ENCODE results near the gene ARSG.

The ARSG gene

DNA sequence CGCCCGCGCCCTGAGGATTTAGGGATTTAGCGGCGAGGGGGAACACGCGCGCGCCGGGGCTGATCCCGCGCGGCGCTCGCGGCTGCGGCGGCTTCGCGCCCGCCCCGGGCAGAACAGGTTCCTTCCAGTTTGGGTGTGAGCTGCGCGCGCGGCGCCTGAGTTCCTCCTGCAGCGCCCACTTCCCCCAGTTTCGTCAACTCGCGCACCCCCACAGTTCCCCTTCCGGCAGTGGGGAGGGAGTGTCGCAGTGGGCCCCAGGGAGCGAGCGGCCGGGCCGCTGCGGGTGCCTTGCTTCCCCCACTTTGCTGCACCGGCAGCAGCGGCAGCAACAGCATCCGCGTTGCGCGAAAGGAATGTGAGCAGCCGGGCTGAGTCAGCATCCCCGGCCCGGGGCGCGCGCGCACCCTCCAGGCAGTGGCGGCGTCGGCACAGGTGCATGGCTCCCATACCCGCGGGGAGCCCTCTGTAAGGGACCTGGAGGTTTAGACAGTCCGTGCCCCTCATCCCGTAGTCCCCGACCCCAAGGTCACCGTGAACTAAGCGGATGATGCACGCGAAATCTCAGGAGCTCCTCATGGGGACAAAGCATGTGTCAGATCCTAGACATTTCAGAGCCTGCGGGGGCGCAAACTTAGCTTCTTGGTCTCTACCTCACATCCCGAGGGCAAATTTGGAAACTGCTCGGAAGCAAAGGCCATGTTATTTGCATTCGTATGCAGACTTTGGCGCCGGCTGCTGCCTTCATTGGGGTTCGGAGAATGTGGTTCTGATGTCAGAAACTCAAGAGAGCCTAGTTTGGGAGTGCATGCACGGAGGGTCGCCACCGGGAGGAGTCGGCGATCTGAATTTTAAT lies 767 bp downstream of the ARSG start:
- in situ Hi-C loops (cut with HindIII; ENCODE audit: low pct_unique_long_range_greater_than_20kb, low sequenced_read_pairs), result no loop called here
- peak; percentile 77 to 92 for DNase-seq (ENCODE audit: low read depth in 1 of 2, low spot score in 1 of 2)

DNA sequence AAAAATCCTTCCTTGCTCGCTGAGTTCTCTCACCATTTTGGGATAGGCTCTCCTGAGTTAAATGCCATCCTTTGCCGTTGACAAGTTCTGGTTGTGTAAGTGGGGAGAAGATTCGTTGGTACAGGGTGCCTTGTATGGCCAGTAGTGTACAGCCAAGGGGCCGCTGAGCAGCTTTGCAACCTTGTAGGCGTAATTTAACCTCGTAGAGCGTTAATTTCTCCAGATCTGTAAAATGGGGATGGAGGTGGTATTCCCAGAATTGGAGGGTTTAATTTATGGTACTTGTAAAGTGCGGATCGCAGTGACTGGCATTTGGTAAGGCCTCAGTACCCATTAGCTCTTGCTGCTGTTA lies 1.4 kb downstream of the ARSG start:
- no peak for DNase-seq (ENCODE audit: low read depth in 1 of 2, low spot score in 1 of 2)
- TF ChIP-seq JUND (IDR thresholded peaks at IDR 0.05; ENCODE audit: low read depth), result no peak
- in situ Hi-C loops (cut with HindIII; ENCODE audit: low pct_unique_long_range_greater_than_20kb, low sequenced_read_pairs), result no loop called here

More for the DNA sequence above, 767 bp downstream of the ARSG start:
- no peak for TF ChIP-seq JUND (IDR thresholded peaks at IDR 0.05; ENCODE audit: low read depth)

DNA sequence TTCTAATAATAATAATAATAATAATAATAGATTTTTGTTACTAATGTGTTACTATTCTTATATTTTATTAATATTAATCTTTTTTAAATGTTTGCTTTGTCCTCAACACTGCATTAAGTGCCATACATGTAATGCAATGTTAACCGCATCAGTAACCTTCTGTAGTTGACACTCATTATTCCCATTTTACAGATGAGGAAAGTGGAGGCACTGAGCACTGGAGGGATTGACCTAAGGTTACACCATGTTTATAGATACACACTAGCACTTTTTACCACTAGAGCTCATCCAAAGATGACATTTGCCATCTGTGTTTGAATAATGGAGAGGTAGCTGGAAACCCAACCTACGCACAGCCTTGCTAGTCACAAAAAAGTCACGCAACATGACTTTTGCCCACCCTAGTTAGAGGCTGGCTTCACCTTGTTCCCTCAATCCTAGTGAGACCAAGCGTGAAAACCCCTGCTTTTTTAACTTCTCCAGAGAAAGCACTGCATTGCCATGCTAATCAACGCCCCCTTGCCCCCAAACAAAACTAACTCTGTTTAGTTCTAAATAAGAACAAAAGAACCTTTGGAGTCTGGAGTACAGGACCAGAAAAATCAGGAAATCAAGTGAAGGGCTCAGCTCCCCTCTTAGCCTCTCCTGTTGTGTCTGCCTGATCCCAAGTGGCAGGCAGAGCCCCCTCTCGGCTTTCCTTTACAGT lies 2.3 kb downstream of the ARSG start:
- in situ Hi-C loops (cut with HindIII; ENCODE audit: low pct_unique_long_range_greater_than_20kb, low sequenced_read_pairs), result no loop called here
- TF ChIP-seq JUND (IDR thresholded peaks at IDR 0.05; ENCODE audit: low read depth), result no peak
- no peak for DNase-seq (ENCODE audit: low read depth in 1 of 2, low spot score in 1 of 2)

DNA sequence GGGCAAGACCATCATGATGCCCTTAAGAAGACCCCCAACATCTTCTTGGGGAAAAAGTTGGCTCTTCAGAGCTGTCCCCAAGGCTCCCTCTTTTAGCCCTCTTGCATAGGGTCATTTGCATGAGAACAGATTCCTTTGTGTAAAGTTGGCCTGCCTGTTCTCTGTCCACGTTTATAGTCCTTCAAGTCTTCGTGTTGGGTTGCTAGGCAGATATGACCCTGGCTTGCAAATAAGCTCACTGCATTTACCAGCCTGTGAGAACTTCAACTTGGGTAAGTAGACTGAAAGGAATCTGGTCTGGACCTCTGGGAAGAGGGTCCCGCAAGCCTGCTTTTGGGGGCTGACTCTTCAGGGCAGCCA lies 2.9 kb downstream of the ARSG start:
- peak in 1 of 2 experiments; percentile 90 for DNase-seq (ENCODE audit: low read depth in 1 of 2, low spot score in 1 of 2)
- no peak for TF ChIP-seq JUND (IDR thresholded peaks at IDR 0.05; ENCODE audit: low read depth)
- in situ Hi-C loops (cut with HindIII; ENCODE audit: low pct_unique_long_range_greater_than_20kb, low sequenced_read_pairs), result no loop called here

GRCh38 chr17:68294617-68295016 lies 3.3 kb downstream of the ARSG start:
- in situ Hi-C loops (cut with HindIII; ENCODE audit: low pct_unique_long_range_greater_than_20kb, low sequenced_read_pairs), result no loop called here
- peak in 1 of 2 experiments; percentile 39 for DNase-seq (ENCODE audit: low read depth in 1 of 2, low spot score in 1 of 2)
- no peak for TF ChIP-seq JUND (IDR thresholded peaks at IDR 0.05; ENCODE audit: low read depth)

DNA sequence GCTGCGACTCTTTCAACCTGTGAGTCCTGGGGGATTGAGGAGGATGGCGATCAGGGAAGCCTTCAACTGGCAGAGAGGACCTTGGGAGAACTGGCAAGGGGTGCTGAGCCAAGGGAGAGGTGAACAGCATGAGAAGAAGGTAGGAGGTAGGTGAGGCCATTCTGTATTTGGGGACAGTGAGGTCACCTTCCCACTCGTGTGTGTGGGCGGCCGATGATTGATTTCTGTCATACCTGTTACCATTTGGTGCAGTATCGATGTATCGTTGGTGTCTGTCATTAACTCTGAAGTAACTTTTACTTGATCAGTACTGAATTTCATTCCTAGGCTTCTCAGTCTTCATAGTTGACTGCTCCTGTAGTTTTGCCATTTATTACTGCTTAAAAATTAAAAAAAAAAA lies 3.8 kb downstream of the ARSG start:
- no peak for DNase-seq (ENCODE audit: low read depth in 1 of 2, low spot score in 1 of 2)
- in situ Hi-C loops (cut with HindIII; ENCODE audit: low pct_unique_long_range_greater_than_20kb, low sequenced_read_pairs), result no loop called here
- no peak for TF ChIP-seq JUND (IDR thresholded peaks at IDR 0.05; ENCODE audit: low read depth)

DNA sequence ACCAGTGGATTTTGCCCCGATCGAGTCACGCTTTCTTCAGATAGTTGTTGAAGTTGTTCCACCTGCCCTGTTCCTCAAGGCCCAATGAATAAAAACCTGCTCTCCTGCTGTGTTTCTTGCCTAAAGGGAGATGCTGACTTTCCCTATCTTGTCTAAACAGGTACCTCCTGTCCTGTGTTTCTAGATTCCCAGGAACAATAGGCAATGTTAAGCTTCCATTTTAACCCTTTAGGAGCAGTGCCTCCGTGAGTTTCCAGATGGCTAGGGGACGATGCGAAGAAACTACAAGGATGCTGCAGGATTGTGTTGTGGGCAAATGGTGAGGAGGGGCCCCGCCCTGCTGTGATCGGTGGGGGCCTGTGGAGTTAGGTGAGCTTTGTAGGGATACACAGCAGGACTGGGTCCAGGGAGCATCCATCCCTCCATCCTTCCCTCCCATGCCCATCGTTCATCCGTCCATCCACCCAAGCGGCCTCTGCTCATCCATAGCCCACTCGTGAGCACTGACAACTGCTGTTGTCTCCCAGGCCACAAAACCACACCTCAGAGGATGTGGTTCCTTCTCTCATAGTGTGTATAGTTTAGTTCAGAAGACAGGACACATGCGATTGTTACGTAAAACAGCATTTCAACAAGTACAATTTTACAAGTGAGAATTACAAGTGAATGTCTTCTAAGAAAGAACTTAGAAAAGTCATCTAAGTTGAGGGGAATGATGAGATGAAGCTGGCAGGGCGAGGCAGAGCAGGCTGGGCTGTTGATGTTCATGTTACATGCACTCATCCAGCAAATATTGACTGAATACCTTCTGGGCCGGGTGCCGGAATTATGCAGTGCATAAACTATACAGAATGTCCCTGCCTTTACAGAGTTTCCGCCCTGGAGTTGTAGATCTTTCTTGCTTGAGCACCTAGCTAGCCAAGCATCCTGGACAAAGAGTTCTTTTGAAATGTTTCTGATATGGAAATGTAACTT lies 5.2 kb downstream of the ARSG start:
- in situ Hi-C loops (cut with HindIII; ENCODE audit: low pct_unique_long_range_greater_than_20kb, low sequenced_read_pairs), result no loop called here
- TF ChIP-seq JUND (IDR thresholded peaks at IDR 0.05; ENCODE audit: low read depth), result no peak

GRCh38 chr17:68297195-68297594 lies 5.9 kb downstream of the ARSG start:
- in situ Hi-C loops (cut with HindIII; ENCODE audit: low pct_unique_long_range_greater_than_20kb, low sequenced_read_pairs), result no loop called here
- TF ChIP-seq JUND (IDR thresholded peaks at IDR 0.05; ENCODE audit: low read depth), result peak; percentile 79; the same call in 1 of the 2 replicates
- DNase-seq (ENCODE audit: low read depth in 1 of 2, low spot score in 1 of 2), result peak; percentile 58 to 98

More for the DNA sequence above, 5.2 kb downstream of the ARSG start:
- DNase-seq (ENCODE audit: low read depth in 1 of 2, low spot score in 1 of 2), result peak in 1 of 2 experiments; percentile 96

DNA sequence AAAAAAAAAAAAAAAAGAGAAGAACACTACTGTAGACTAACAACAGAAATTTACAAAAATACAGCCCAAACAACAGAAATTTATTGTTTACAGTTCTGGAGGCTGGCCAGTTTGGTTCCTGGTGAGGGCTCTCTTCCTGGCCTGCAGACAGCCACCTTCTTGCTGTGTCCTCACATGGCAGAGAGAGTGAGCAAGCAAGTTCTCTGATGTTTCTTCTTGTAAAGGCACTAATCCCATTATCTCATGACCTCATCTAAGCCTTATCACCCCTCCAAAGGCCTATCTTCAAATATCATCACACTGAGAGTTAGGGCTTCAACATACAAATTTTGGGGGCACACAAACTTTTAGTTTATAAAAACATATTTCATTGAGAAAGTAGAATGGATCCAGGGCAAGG lies 7.3 kb downstream of the ARSG start:
- in situ Hi-C loops (cut with HindIII; ENCODE audit: low pct_unique_long_range_greater_than_20kb, low sequenced_read_pairs), result no loop called here
- TF ChIP-seq JUND (IDR thresholded peaks at IDR 0.05; ENCODE audit: low read depth), result no peak
- peak in 1 of 2 experiments; percentile 29 for DNase-seq (ENCODE audit: low read depth in 1 of 2, low spot score in 1 of 2)

DNA sequence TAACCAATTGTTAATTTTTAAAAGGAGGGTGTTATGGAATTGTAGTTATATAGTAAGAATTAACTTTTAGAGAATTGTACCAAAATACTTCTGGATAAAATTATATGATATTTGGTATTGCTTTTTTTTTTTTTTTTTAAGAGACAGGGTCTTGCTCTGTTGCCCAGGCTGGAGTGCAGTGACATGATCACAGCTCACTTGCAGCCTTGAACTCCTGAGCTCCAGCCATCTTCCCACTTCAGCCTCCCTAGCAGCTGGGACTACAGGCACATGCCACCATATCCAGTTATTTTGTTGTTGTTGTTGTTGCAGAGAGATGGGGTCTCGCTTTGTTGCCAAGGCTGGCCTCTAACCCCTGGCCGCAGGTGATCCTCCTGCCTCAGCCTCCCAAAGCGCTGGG lies 8.5 kb downstream of the ARSG start:
- in situ Hi-C loops (cut with HindIII; ENCODE audit: low pct_unique_long_range_greater_than_20kb, low sequenced_read_pairs), result no loop called here
- no peak for DNase-seq (ENCODE audit: low read depth in 1 of 2, low spot score in 1 of 2)
- TF ChIP-seq JUND (IDR thresholded peaks at IDR 0.05; ENCODE audit: low read depth), result no peak

- in situ Hi-C loops (cut with HindIII; ENCODE audit: low pct_unique_long_range_greater_than_20kb, low sequenced_read_pairs), result no loop called here
- no peak for TF ChIP-seq JUND (IDR thresholded peaks at IDR 0.05; ENCODE audit: low read depth)
- peak in 1 of 2 experiments; percentile 90 for DNase-seq (ENCODE audit: low read depth in 1 of 2, low spot score in 1 of 2)
Observed at GRCh38 chr17:68301438-68301959, 10.2 kb downstream of the ARSG start.

GRCh38 chr17:68302066-68302564 lies 10.8 kb downstream of the ARSG start:
- TF ChIP-seq JUND (IDR thresholded peaks at IDR 0.05; ENCODE audit: low read depth), result no peak
- in situ Hi-C loops (cut with HindIII; ENCODE audit: low pct_unique_long_range_greater_than_20kb, low sequenced_read_pairs), result no loop called here
- peak in 1 of 2 experiments; percentile 76 for DNase-seq (ENCODE audit: low read depth in 1 of 2, low spot score in 1 of 2)
